Measurements from ENCODE around the gene YARS1.

YARS1 gene

DNA sequence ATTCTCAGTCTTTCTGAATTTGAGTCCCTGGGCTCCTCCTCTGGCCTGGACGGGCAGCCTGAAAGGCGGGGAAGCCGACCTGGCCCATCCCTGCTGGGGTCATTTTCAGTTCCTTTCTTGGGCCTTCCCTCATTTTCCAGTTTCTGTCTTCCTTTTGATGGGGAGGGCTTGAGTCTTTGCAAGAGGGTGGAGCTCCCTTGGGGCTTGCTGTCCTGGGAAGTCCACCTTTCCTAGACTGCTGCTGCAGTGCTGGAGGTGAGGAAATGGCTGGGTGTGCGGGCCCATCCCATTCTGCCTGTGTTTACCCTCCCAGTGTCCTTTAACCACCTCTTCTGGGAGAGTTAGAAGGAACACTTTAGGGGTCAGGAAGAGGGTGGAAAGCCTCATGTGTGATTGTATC is 74.2 kb downstream of the YARS1 start:
- no peak overlapping the region for H3K4me3 ChIP-seq (ENCODE audit: low read length)

DNA sequence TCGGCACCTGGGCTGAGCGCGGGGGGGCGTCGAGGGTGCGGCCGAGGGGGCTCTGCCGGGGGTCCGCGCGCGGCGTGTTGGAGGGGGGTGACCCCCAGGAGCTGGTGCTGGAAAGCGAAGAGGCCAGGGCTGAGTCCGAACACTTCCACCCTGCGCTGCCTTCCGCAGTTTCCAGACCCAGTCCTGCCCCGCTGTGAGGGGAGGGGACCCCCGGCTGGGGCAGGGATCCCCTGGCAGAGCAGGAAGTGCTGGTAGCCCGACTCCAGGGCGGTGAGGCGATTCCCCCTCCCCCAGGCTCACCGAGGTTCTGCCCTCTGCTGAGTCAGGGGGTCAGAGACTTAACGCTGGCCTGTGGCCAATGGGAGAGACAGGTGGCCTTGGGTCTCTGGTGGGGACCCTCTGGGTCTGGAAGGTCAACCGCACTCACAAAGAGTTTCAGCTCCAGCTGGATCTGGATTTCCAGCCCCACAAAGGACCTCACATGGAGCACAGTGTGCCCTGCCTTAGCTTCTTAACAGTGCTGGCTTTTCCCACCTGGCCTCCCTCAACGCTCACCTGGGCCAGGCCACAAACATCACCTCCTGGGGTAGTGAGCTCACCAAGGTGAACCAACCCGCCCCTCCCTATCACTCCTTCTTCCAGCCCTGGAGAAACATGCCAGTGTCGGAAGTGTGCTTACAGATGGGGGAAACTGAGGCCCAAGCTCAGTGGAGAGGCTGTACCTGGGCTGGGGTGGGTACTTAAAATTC is 74.8 kb downstream of the YARS1 start:
- no peak for TF ChIP-seq ZNF274 (IDR thresholded peaks at IDR 0.05; ENCODE audit: low read depth, low read length)
- no peak overlapping the region for H3K4me3 ChIP-seq (ENCODE audit: low read length)

More for the DNA sequence above, 74.2 kb downstream of the YARS1 start:
- TF ChIP-seq ZNF274 (IDR thresholded peaks at IDR 0.05; ENCODE audit: low read depth, low read length), result no peak

DNA sequence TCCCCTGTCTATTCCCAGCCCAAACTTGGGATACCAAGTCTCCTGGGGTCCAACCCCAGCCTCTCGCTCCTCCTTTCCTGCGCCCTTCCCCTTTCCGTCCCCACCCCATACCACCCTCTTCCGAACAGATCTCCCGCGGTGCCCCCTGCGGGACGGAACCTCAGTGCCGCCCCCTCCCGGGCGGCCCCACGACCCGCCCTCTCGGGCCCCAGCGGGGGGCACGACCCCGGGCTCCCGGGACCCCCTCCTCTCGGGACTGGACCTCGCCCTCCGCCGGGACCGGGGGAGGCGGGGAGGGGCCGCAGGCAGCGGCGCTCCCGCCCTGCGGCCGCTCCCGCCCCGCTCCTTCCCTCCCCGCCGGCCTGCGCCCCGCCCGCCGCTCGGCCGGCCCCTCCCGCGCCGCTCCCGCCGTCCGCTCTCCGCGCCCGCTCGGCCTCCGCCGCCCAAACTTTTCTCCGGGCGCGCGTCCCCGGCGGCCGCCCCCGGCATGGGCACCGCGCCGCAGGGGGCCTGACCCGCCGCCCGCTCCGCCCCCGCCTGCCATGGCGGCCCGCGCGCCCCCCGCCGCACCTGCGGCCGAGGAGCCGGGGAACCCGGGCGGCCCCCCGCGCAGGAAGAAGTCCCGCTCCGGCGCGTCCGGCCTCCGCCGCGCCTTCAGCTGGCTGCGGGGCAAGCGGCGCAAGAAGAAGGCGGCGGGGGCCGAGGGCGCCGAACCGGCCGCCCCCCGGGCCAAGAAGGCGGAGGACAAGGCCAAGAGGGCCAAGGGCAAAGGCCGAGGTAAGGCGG is 75.6 kb downstream of the YARS1 start:
- peak overlapping the region; percentile 42; the same call in 1 of the 2 replicates for H3K4me3 ChIP-seq (ENCODE audit: low read length)
- no peak for TF ChIP-seq ZNF274 (IDR thresholded peaks at IDR 0.05; ENCODE audit: low read depth, low read length)

DNA sequence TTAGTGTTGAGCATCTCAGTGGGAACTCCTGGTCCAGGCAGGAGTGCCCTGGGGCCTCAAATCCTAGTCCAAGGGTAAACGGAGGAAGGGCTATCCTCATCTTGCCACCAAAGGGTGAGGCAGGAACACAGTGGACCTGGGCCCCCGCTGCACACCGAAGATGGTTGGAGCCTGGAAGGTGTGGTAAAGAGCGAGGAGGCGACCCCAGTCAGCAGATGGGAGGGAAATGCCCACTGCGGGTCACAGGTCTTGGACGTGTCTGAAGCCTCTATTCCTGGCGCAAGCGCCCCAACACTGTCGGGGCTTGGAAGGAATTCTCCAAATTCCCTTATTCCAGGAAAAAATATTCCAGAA is 76.1 kb downstream of the YARS1 start:
- no peak for TF ChIP-seq ZNF274 (IDR thresholded peaks at IDR 0.05; ENCODE audit: low read depth, low read length)
- no peak overlapping the region for H3K4me3 ChIP-seq (ENCODE audit: low read length)

DNA sequence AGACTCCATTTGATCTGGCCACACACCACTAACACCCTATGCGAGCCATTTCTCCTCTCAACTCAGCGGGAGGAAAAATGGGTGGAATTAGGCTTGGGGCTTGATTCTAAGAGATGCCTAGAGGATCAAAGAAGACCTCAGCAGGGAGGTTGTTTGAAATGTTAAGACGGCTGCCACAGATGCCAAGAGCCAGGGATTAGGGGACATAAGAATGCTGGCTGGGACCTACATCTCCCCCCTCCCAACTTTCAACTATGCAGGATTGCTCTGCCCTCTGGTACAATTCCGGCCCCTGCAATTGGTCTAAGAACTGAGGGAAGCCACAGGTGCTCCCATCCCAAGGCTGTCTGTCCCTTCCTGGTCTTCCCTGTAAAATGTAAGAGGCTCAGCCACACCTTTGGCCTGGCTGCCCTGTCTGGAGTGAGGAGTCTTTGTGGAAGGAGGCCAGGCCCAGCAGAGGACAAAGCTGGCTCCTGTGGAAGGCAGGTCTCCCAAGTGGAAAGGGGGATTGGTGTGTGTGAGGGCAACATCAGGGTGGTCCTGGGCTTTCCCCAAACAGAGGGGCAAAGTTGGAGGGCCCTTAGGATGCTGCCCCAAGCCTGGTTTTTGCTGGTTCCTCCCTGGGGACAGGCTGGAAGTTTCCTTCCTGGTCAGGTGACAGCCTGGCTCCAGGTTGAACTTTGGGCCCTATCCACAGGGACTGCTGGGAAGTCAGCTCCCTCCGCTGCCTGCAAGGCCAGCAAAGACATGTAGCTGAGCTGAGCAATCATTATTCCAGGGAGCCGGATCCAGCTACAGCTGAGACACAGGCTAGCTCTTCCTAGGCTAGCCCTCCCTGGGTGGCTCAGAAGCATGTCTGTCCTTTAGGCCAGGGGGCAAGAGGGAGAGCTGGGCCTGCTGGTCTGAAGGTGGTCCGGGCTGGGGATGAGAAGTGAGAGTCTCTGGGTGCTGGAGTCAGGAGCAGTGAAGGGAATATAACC is 80.1 kb downstream of the YARS1 start:
- TF ChIP-seq ZNF274 (IDR thresholded peaks at IDR 0.05; ENCODE audit: low read depth, low read length), result no peak
- no peak overlapping the region for H3K4me3 ChIP-seq (ENCODE audit: low read length)

DNA sequence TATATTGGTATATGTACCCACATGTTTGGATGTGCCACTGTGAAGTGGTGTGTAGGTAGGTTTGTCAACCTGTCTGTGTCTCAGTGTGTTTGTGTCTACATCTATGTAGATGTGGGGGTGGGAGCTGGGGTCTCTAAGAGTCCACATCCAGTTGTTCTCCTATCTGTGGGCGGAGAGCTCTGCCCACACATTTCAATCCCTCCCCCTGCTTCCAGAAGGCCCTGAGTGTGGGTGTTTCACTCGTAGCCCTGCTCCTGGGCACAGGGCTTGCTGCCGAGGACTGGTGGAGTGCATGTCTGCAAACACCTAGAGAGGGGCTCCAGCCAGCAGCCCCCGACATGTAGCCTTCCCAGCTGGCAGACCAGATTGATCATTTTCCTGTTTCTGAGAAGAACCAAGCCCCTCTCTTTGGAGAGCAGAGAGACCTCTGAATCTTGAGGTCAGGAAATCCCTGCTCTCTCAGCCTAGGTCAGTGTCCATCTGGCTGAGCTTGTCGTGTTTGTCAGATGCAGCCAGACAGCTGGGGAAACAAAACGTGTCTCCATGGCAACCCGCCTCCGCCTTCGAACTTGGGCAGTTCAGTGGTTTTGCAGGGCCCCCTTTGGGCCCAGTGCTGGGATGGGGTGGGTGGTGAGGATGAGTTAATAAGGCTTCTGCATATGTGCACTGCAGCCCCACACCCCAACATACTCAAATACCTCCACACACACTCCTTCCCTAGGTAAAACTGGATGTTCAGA is 83.4 kb downstream of the YARS1 start:
- no peak overlapping the region for H3K4me3 ChIP-seq (ENCODE audit: low read length)

DNA sequence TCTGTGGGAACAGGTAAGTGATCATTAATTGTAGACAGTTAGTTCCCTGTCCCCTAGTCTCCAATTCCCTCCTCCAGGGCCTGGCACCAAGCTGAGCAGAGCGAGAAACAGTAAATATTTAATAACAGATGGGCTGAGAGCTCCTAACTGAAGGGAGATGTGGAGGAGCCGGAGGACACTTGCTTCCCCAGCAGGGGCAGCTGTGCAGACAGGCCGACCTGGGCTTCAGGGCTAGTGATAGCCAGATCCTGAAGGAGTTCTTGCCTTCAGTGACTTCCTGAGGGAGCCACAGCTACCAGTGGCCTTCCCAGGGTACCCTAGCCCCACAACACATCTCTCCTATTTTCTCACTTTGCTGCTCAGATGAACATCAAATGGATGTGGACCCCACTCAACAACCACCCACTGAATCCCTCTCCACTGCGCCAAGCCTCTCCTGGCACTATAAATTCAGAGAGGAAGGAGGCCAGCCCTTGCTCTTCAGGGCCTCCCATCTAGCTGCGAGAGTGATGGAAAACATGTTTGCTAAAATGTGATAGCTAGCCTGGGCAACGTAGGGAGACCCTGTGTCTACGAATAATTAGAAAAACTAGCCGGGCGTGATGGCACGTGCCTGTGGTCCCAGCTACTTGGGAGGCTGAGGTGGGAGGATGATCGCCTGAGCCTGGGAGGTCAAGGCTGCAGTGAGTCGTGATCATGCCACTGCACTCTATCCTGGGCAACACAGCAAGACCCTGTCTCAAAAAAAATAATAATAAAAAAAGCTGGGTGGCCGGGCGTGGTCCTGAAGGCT is 87.7 kb downstream of the YARS1 start:
- no peak for TF ChIP-seq ZNF274 (IDR thresholded peaks at IDR 0.05; ENCODE audit: low read depth, low read length)
- H3K4me3 ChIP-seq (ENCODE audit: low read length), result no peak overlapping the region

More for the DNA sequence above, 83.4 kb downstream of the YARS1 start:
- TF ChIP-seq ZNF274 (IDR thresholded peaks at IDR 0.05; ENCODE audit: low read depth, low read length), result no peak

DNA sequence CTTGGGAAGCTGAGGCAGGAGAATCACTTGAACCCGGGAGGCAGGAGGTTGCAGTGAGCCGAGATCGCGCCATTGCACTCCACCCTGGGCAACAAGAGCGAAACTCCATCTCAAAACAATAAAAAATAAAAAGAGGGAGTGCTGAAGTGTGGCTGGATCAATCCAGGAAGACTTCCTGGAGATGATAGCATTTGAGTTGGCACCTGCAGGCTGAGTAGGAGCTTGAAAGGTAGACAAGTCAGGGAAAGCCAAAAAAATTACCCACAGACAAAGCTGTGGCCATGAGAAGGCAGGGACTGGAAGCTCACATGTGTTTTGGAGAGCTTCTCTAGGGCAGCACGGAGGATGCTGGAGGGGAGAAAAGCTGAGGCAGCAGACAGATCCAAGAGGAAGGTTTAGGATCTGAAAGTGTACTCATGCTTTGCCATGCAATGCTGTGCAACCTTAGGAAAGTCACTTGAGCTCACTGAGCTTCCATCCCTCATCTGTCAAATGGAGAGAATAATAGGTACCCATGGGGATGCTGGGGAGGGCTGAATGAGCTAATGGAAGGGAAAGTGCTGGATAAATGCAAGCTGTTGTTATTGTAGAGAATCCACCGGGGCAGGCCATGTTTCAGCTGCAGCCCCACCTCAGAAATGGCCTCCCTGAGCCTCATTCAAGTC is 88.6 kb downstream of the YARS1 start:
- TF ChIP-seq ZNF274 (IDR thresholded peaks at IDR 0.05; ENCODE audit: low read depth, low read length), result no peak
- H3K4me3 ChIP-seq (ENCODE audit: low read length), result no peak overlapping the region

DNA sequence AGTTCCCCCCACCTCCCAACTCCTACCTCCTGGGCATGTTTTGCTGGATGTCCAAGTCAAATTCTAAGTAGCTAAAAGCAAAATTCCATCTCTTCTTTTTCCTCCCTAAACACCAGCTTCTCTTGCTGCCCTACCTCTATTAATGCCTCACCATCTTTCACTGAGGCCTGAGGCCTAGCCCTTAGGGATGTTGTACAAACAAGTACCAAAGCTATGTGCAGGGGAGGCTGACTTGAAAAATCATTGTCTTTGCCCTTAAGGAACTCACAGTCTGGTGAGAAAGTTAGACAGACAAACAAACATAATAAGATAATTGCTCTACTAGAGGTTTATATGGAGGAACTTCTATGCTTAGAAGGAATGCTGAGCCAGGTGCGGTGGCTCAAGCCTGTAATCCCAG is 89.3 kb downstream of the YARS1 start:
- no peak for TF ChIP-seq ZNF274 (IDR thresholded peaks at IDR 0.05; ENCODE audit: low read depth, low read length)
- H3K4me3 ChIP-seq (ENCODE audit: low read length), result no peak overlapping the region

DNA sequence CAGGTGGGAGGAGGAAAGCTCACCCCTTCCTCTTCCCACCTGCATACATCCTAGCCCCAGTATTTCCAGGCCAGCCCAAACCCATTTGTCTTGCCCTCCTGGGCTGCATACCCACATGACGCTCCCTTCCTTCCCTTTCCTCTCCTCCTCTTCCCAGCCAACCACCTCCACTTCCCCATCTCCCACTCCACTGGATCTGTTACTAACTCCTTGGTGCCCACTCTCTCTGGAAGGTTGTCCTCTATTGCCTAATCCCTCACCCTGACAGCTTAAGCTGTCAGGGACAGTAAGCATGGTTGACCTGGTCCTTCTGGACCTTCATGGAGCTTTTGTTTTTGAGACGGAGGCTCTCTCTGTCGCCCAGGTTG is 91.6 kb downstream of the YARS1 start:
- no peak overlapping the region for H3K4me3 ChIP-seq (ENCODE audit: low read length)
- TF ChIP-seq ZNF274 (IDR thresholded peaks at IDR 0.05; ENCODE audit: low read depth, low read length), result no peak
